Mesendoderm (in vitro differentiated cells): ENCODE measurements around the gene CADM2.

Source experiments
- DNase-seq: peaks from one replicate; pipeline ENCODE4 v3.0.0; 2013
- H2AK5ac ChIP-seq: 2 replicates; pipeline ENCODE4 v1.6.1; 2013; ENCODE audit warnings: low read length, inconsistent platforms
- H2BK120ac ChIP-seq: 2 replicates; pipeline ENCODE4 v1.6.1; 2013; ENCODE audit warnings: low read depth, mild to moderate bottlenecking, low read length, moderate library complexity, mixed read lengths
- H2BK15ac ChIP-seq: replicated peaks from 2 replicates; pipeline ENCODE4 v1.6.1; 2013; ENCODE audit warnings: low read depth, mild to moderate bottlenecking, moderate library complexity
- H2BK5ac ChIP-seq: 2 replicates; pipeline ENCODE4 v1.6.1; 2013; ENCODE audit warnings: low read length, inconsistent platforms
- H3K18ac ChIP-seq: 2 replicates; pipeline ENCODE4 v1.6.1; 2013; ENCODE audit warnings: mild to moderate bottlenecking, low read length, mixed read lengths
- H3K23ac ChIP-seq: one replicate; pipeline ENCODE4 v1.6.1; 2013; ENCODE audit warnings: low read length
- H3K27ac ChIP-seq: 2 replicates; pipeline ENCODE4 v1.5.1; 2013; ENCODE audit warnings: low read depth, mild to moderate bottlenecking, inconsistent platforms, low read length, moderate library complexity
- H3K27me3 ChIP-seq: 2 replicates; pipeline ENCODE4 v1.6.1; 2013; ENCODE audit warnings: low read length, control low read depth, mild to moderate bottlenecking, inconsistent platforms; ENCODE audit not compliant: insufficient read depth, poor library complexity
- H3K36me3 ChIP-seq: 2 replicates; pipeline ENCODE4 v1.6.1; 2013; ENCODE audit warnings: low read length, inconsistent platforms; ENCODE audit not compliant: control insufficient read depth, insufficient read depth
- H3K4ac ChIP-seq: one replicate; pipeline ENCODE4 v1.6.1; 2013; ENCODE audit warnings: low read depth, mild to moderate bottlenecking, low read length, moderate library complexity
- H3K4me1 ChIP-seq: 2 replicates; pipeline ENCODE4 v1.6.1; 2013; ENCODE audit warnings: low read depth, low read length, inconsistent platforms; ENCODE audit not compliant: control insufficient read depth
- H3K4me2 ChIP-seq: 2 replicates; pipeline ENCODE4 v1.6.1; 2013; ENCODE audit warnings: low read length
- H3K4me3 ChIP-seq: 2 replicates; pipeline ENCODE4 v1.5.1; 2013; ENCODE audit warnings: mild to moderate bottlenecking, low read length
- H3K56ac ChIP-seq: one replicate; pipeline ENCODE4 v1.6.1; 2013; ENCODE audit warnings: low read length
- H3K79me1 ChIP-seq: 2 replicates; pipeline ENCODE4 v1.6.1; 2013; ENCODE audit warnings: low read length, inconsistent platforms
- H3K79me2 ChIP-seq: 2 replicates; pipeline ENCODE4 v1.6.1; 2013; ENCODE audit warnings: mild to moderate bottlenecking, low read length; ENCODE audit not compliant: control insufficient read depth, insufficient read depth
- H3K9ac ChIP-seq: 2 replicates; pipeline ENCODE4 v1.6.1; 2013; ENCODE audit warnings: low read length, inconsistent platforms
- H4K5ac ChIP-seq: one replicate; pipeline ENCODE4 v1.6.1; 2013; ENCODE audit warnings: low read length
- H4K8ac ChIP-seq: one replicate; pipeline ENCODE4 v1.6.1; 2013; ENCODE audit warnings: low read depth, mild to moderate bottlenecking, control low read depth, low read length, moderate library complexity
- WGBS: extraction: QIAGEN DNeasy Blood & Tissue Kit; methylation state at CpG from one replicate; pipeline ENCODE4 v1.1.7; 2013; ENCODE audit warnings: low lambda C conversion rate, missing lambda C conversion rate; ENCODE audit not compliant: insufficient coverage; ENCODE audit errors: extremely low coverage; 5-methylcytosine and 5-hydroxymethylcytosine counted together

Gene CADM2

GRCh38 chr3:85376131-85376530, 417.3 kb downstream of the CADM2 start:
- Histone ChIP-seq H3K23ac (no peak overlapping the region), H4K5ac (no peak overlapping the region), H3K4me3 (no peak overlapping the region), H3K27ac (no peak overlapping the region), H3K36me3 (no peaks in the 10 kb centered on the region), H3K18ac (no peak overlapping the region), H4K8ac (no peak overlapping the region), H2BK120ac (no peak overlapping the region), H3K56ac (no peak overlapping the region), H2BK5ac (no peak overlapping the region), H2AK5ac (no peak overlapping the region), H3K4ac (no peak overlapping the region), H2BK15ac (no peak overlapping the region), H3K79me1 (no peaks in the 10 kb centered on the region), H3K79me2 (no peaks in the 10 kb centered on the region), H3K4me2 (no peak overlapping the region), H3K9ac (no peak overlapping the region), H3K4me1 (no peaks in the 10 kb centered on the region), H3K27me3 (no peaks in the 10 kb centered on the region)
- DNase-seq: no peak

- Histone ChIP-seq H3K79me2 (no peaks in the 10 kb centered on the region), H3K36me3 (no peaks in the 10 kb centered on the region), H2AK5ac (no peak overlapping the region), H2BK15ac (no peak overlapping the region), H3K56ac (no peak overlapping the region), H3K27ac (no peak overlapping the region), H3K4me3 (no peak overlapping the region), H3K23ac (no peak overlapping the region), H3K9ac (no peak overlapping the region), H4K8ac (no peak overlapping the region), H3K4me2 (no peak overlapping the region), H4K5ac (no peak overlapping the region), H3K27me3 (no peaks in the 10 kb centered on the region), H2BK5ac (no peak overlapping the region), H3K79me1 (no peaks in the 10 kb centered on the region), H2BK120ac (no peak overlapping the region), H3K4ac (no peak overlapping the region), H3K18ac (no peak overlapping the region), H3K4me1 (no peaks in the 10 kb centered on the region)
- no CpG with 5 or more reads among the region's 3 CpGs for WGBS
- DNase-seq: no peak
These were observed 418.3 kb downstream of the CADM2 start for GRCh38 chr3:85377115-85377514.

- Histone ChIP-seq H3K56ac (no peak overlapping the region), H3K18ac (no peak overlapping the region), H3K79me2 (no peaks in the 10 kb centered on the region), H3K27ac (no peak overlapping the region), H3K9ac (no peak overlapping the region), H4K5ac (no peak overlapping the region), H3K27me3 (no peaks in the 10 kb centered on the region), H3K4me1 (no peaks in the 10 kb centered on the region), H2BK15ac (no peak overlapping the region), H2BK120ac (no peak overlapping the region), H3K4me3 (no peak overlapping the region), H3K79me1 (no peaks in the 10 kb centered on the region), H3K23ac (no peak overlapping the region), H3K4me2 (no peak overlapping the region), H2BK5ac (no peak overlapping the region), H3K4ac (no peak overlapping the region), H3K36me3 (no peaks in the 10 kb centered on the region), H2AK5ac (no peak overlapping the region), H4K8ac (no peak overlapping the region)
- no CpG with 5 or more reads among the region's 13 CpGs for WGBS
- DNase-seq: no peak
These were observed 425.6 kb downstream of the CADM2 start for GRCh38 chr3:85384372-85384771.

GRCh38 chr3:85387913-85388505, 429.2 kb downstream of the CADM2 start:
- Histone ChIP-seq H3K27ac (no peak overlapping the region), H2AK5ac (no peak overlapping the region), H3K79me2 (no peaks in the 10 kb centered on the region), H3K18ac (no peak overlapping the region), H2BK5ac (no peak overlapping the region), H4K8ac (no peak overlapping the region), H3K79me1 (no peaks in the 10 kb centered on the region), H3K4me3 (no peak overlapping the region), H3K27me3 (no peaks in the 10 kb centered on the region), H2BK120ac (no peak overlapping the region), H3K4ac (no peak overlapping the region), H3K23ac (no peak overlapping the region), H2BK15ac (no peak overlapping the region), H3K56ac (no peak overlapping the region), H3K36me3 (no peaks in the 10 kb centered on the region), H4K5ac (no peak overlapping the region), H3K9ac (no peak overlapping the region), H3K4me2 (no peak overlapping the region), H3K4me1 (no peaks in the 10 kb centered on the region)
- no CpG with 5 or more reads among the region's 6 CpGs for WGBS
- DNase-seq: no peak

- no peak overlapping the region for H4K5ac ChIP-seq
- H3K4me2 ChIP-seq: no peak overlapping the region
- no peak overlapping the region for H2BK15ac ChIP-seq
- H3K4ac ChIP-seq: no peak overlapping the region
- H3K4me1 ChIP-seq: no peaks in the 10 kb centered on the region
- no peak overlapping the region for H3K18ac ChIP-seq
- no peak overlapping the region for H2AK5ac ChIP-seq
- DNase-seq: no peak
- H3K79me1 ChIP-seq: no peaks in the 10 kb centered on the region
- WGBS: no CpG with 5 or more reads among the region's 1 CpG
- H2BK120ac ChIP-seq: no peak overlapping the region
- H3K23ac ChIP-seq: no peak overlapping the region
- H3K27me3 ChIP-seq: no peaks in the 10 kb centered on the region
- H3K36me3 ChIP-seq: no peaks in the 10 kb centered on the region
- no peaks in the 10 kb centered on the region for H3K79me2 ChIP-seq
- no peak overlapping the region for H2BK5ac ChIP-seq
- no peak overlapping the region for H3K56ac ChIP-seq
- H3K27ac ChIP-seq: no peak overlapping the region
- H3K9ac ChIP-seq: no peak overlapping the region
- H3K4me3 ChIP-seq: no peak overlapping the region
- no peak overlapping the region for H4K8ac ChIP-seq
These were observed 435.6 kb downstream of the CADM2 start for GRCh38 chr3:85394424-85394823.

GRCh38 chr3:85397434-85397833, 438.6 kb downstream of the CADM2 start:
- WGBS: no CpG with 5 or more reads among the region's 2 CpGs
- Histone ChIP-seq H3K23ac (no peak overlapping the region), H3K9ac (no peak overlapping the region), H3K27ac (no peak overlapping the region), H2BK120ac (no peak overlapping the region), H3K18ac (no peak overlapping the region), H4K8ac (no peak overlapping the region), H3K4me1 (no peaks in the 10 kb centered on the region), H3K56ac (no peak overlapping the region), H3K4ac (no peak overlapping the region), H2AK5ac (no peak overlapping the region), H3K79me2 (no peaks in the 10 kb centered on the region), H3K4me3 (no peak overlapping the region), H2BK15ac (no peak overlapping the region), H3K4me2 (no peak overlapping the region), H3K27me3 (no peaks in the 10 kb centered on the region), H4K5ac (no peak overlapping the region), H2BK5ac (no peak overlapping the region), H3K79me1 (no peaks in the 10 kb centered on the region), H3K36me3 (no peaks in the 10 kb centered on the region)
- DNase-seq: no peak
